ENCODE measurements around the gene EGFL8. TPM values are rescaled to one million over a fixed set of nuclear protein-coding genes. Genes with fewer than 3 reads are reported as not detected.
A peak's percentile ranks its signal among the peaks of the same experiment; 100 is the strongest.

The EGFL8 gene
- total and polyA plus RNA-seq, 2 donors (not counting 3 experiments of a cell fraction or from before 2014, with no cell fraction given), result 9.0 to 12.6 TPM

DNA sequence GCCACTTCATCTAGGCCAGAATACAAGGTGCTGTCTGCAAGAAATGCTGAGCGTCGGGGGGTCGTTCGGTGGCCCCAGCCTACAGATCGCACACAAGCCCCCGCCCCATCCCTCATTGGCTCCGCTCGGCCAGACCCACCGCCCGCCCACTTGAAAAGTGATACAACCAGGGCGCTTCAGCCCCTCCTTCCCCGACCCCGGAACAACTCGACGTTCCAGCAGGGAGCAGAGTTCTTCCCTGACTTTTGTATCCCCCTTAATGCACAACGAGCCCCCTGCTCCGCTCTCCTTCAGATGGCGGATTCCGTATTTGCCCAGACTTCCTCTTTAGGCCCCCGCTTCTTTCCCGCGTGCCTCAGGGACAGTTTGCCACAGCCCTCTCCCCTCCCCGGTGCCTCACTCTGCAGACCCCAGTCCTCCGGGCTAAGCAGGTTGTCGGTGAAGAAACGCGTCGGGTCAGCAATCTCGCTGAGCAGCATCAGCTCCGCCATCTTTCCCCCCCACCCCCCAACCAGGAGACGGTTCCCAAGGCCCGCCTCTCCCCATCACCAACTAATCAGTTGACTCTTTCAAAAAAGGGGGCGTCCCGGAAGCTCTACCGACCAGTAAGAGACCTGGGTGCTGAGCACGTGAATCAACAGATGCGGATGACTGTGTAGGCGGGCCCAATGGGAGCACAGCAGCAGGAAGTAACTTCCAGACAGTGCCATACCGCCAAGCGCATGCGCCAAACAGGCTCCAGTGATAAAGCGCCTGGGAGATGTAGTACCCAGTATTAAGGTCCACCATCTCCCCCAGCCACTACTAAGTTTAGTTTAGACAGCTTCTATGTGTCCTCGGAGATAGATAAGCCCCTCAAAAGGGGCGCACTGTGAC lies 36.4 kb upstream of the EGFL8 start, which contains the start of gene ATF6B:
Gene ATF6B, minus strand, starts transcription at position 530 of the 876 bp plus-strand sequence. Its CDS starts 39 bp downstream, at position 491.
- Histone ChIP-seq H3K9me3 (replicated peaks; ENCODE audit: control insufficient read depth, insufficient read depth, low read length) (no peaks in the 10 kb centered on the region), H3K79me2 (ENCODE audit: control insufficient read depth, insufficient read depth, low read length) (peaks cover 11% of the 10 kb centered on the region), H4K20me1 (replicated peaks; ENCODE audit: control insufficient read depth, extremely low read depth, insufficient read depth, low read length) (no peaks in the 10 kb centered on the region), H3K9me1 (replicated peaks; ENCODE audit: control insufficient read depth, extremely low read depth, insufficient read depth, low read length) (no peaks in the 10 kb centered on the region), H3K27ac (ENCODE audit: insufficient read depth, low read depth, low read length) (peak within 1 kb of the TSS; percentile 83), H3K9ac (replicated peaks; ENCODE audit: extremely low read depth, insufficient read depth, low read length) (peak within 1 kb of the TSS; percentile 89), H3K4me3 (replicated peaks in 1 of 3; ENCODE audit: insufficient read depth in 1 of 3, low read depth in 1 of 3, low read length in 3 of 3) (peak within 1 kb of the TSS; percentile 71 to 99 (median 84)), H3K27me3 (ENCODE audit: control insufficient read depth in 2 of 2, insufficient read depth in 2 of 2, low read length in 2 of 2) (no peaks in the 10 kb centered on the region), H2AFZ (ENCODE audit: low read depth, low read length) (peak within 1 kb of the TSS; percentile 86), H3K4me2 (ENCODE audit: insufficient read depth, low read length) (peak within 1 kb of the TSS; percentile 57), H3K4me1 (ENCODE audit: control insufficient read depth, extremely low read depth, insufficient read depth, low read length) (peaks cover 20% of the 10 kb centered on the region), H3K36me3 (ENCODE audit: control insufficient read depth in 2 of 2, extremely low read depth in 1 of 2, insufficient read depth in 2 of 2, low read length in 2 of 2) (peaks cover 3 to 18% of the 10 kb centered on the region in 2 experiments)
- TF ChIP-seq CTCF (IDR thresholded peaks at IDR 0.05; ENCODE audit: extremely low read depth in 1 of 2, insufficient read depth in 1 of 2, low read depth in 1 of 2, low read length in 2 of 2) (no peak), EZH2 (IDR thresholded peaks at IDR 0.05; ENCODE audit: borderline replicate concordance, low read depth, low read length, severe bottlenecking) (no peak), MAX (IDR thresholded peaks at IDR 0.05; ENCODE audit: insufficient read depth, insufficient read length) (peak; percentile 75), FOS (IDR thresholded peaks at IDR 0.05; ENCODE audit: borderline replicate concordance, insufficient read depth, low read length) (no peak), JUN (IDR thresholded peaks at IDR 0.05; ENCODE audit: borderline replicate concordance, insufficient read depth, insufficient read length, low read depth) (no peak), GATA2 (IDR thresholded peaks at IDR 0.05; ENCODE audit: insufficient read depth, insufficient read length, low read depth, low read length) (no peak), MYC (IDR thresholded peaks at IDR 0.05; ENCODE audit: low read depth, low read length) (no peak), POLR2AphosphoS5 (IDR thresholded peaks at IDR 0.05; ENCODE audit: insufficient read depth, low read depth, low read length) (no peak), POLR2A (IDR thresholded peaks at IDR 0.05; ENCODE audit: low read depth, low read length) (no peak)
- intact Hi-C loops (cut with micrococcal nuclease) (loop anchor here (1.0 kb wide), 2 partner anchors 62 to 127 kb away; partner anchors contain the start of gene PBX2), dilution Hi-C loops (cut with MboI; ENCODE audit: extremely low pct_ligation_motif_present, low sequenced_read_pairs) (no loop called here)
- no TSS peak for BruUV-seq (replicated peaks)
- FAIRE-seq (peak; percentile 100), DNase-seq (ENCODE audit: low read depth, low spot score) (peak; percentile 99)
- ChIA-PET POLR2A (interaction anchor here (0.6 to 1.1 kb wide), 5 partner anchors 49 to 139 kb away, joined by 3 to 4 read pairs (median 4); no protein-coding TSS in a partner anchor), CTCF (interaction anchor here (1.0 to 3.5 kb wide), 8 partner anchors 9 to 844 kb away, joined by 3 to 17 read pairs (median 4); partner anchors contain the start of gene PBX2)

Measured in endothelial cell of umbilical vein (primary cell).